DOHH2 (cell line): Measurements from ENCODE around the gene RAD17.
"Not testable (repeated sequence)": the region's sequence is repeated elsewhere in the genome, so short reads cannot be mapped to it uniquely, and the experiment has no call there.

ENCODE experiments used
- H3F3A ChIP-seq: fragments of 200-600 bp; sonication (generic), shearing (Covaris generic); 2 replicates; pipeline ENCODE4 v1.6.0; 2016; ENCODE audit warnings: antibody characterized with exemption, mild to moderate bottlenecking; ENCODE audit not compliant: control insufficient read depth, insufficient read depth
- H3K27ac ChIP-seq: fragments of 200-600 bp; sonication (generic); 2 replicates; pipeline ENCODE4 v1.5.1; 2014; ENCODE audit warnings: low read depth, mild to moderate bottlenecking, low read length, moderate library complexity
- H3K27me3 ChIP-seq: fragments of 200-600 bp; sonication (generic); 2 replicates; pipeline ENCODE4 v1.6.1; 2014; ENCODE audit warnings: mild to moderate bottlenecking, low read length, mixed read lengths; ENCODE audit not compliant: control insufficient read depth
- H3K36me3 ChIP-seq: fragments of 200-600 bp; sonication (generic); 2 replicates; pipeline ENCODE4 v1.6.1; 2014; ENCODE audit warnings: mild to moderate bottlenecking, low read length, moderate library complexity, mixed read lengths; ENCODE audit not compliant: control insufficient read depth
- H3K4me1 ChIP-seq: fragments of 200-600 bp; sonication (generic); 2 replicates; pipeline ENCODE4 v1.6.1; 2014; ENCODE audit warnings: mild to moderate bottlenecking, low read length, mixed read lengths; ENCODE audit not compliant: control insufficient read depth
- H3K4me2 ChIP-seq: fragments of 200-600 bp; sonication (generic); 2 replicates; pipeline ENCODE4 v1.6.0; 2014; ENCODE audit warnings: mild to moderate bottlenecking, low read length, moderate library complexity
- H3K4me3 ChIP-seq: fragments of 200-600 bp; sonication (generic); 2 replicates; pipeline ENCODE4 v1.5.1; 2014; ENCODE audit warnings: mild to moderate bottlenecking, low read length, mixed read lengths
- H3K79me2 ChIP-seq: fragments of 200-600 bp; sonication (generic); 2 replicates; pipeline ENCODE4 v1.6.1; 2014; ENCODE audit warnings: mild to moderate bottlenecking, low read length, mixed read lengths; ENCODE audit not compliant: control insufficient read depth
- H3K9me2 ChIP-seq: fragments of 200-600 bp; sonication (generic); replicated peaks from 2 replicates; pipeline ENCODE4 v1.6.1; 2014; ENCODE audit warnings: mild to moderate bottlenecking, low read length, mixed read lengths; ENCODE audit not compliant: control insufficient read depth
- H3K9me3 ChIP-seq: fragments of 200-600 bp; sonication (generic); 2 replicates; pipeline ENCODE4 v1.6.1; 2014; ENCODE audit warnings: antibody characterized with exemption, low read length, mixed read lengths; ENCODE audit not compliant: control insufficient read depth, insufficient read depth
- H4K20me1 ChIP-seq: fragments of 200-600 bp; sonication (generic); 2 replicates; pipeline ENCODE4 v1.6.0; 2014; ENCODE audit warnings: low read depth, mild to moderate bottlenecking, antibody characterized with exemption, low read length, moderate library complexity; ENCODE audit not compliant: control insufficient read depth, insufficient read depth
- CTCF ChIP-seq: fragments of 200-600 bp; sonication (generic); IDR thresholded peaks from one replicate; pipeline ENCODE4 v1.5.1; 2014; ENCODE audit warnings: antibody characterized with exemption, mild to moderate bottlenecking, low read depth, low read length; ENCODE audit not compliant: poor library complexity, severe bottlenecking
- EZH2phosphoT487 ChIP-seq: fragments of 200-600 bp; sonication (generic); IDR thresholded peaks from 2 replicates; pipeline ENCODE4 v1.6.1; 2017; ENCODE audit warnings: borderline replicate concordance, mild to moderate bottlenecking, antibody characterized with exemption, low read length, moderate library complexity, mixed read lengths

The RAD17 gene

GRCh38 chr5:69444127-69444754 is 74.6 kb downstream of the RAD17 start:
- H4K20me1 ChIP-seq: no peaks in the 10 kb centered on the region
- H3K4me1 ChIP-seq: no peaks in the 10 kb centered on the region
- H3K27me3 ChIP-seq: no peaks in the 10 kb centered on the region
- no peak overlapping the region for H3K4me2 ChIP-seq
- H3F3A ChIP-seq: no peaks in the 10 kb centered on the region
- no peaks in the 10 kb centered on the region for H3K79me2 ChIP-seq
- TF ChIP-seq CTCF: no peak
- TF ChIP-seq EZH2phosphoT487: no peak
- no peaks in the 10 kb centered on the region for H3K36me3 ChIP-seq
- no peaks in the 10 kb centered on the region for H3K9me3 ChIP-seq
- H3K4me3 ChIP-seq: no peak overlapping the region
- no peaks in the 10 kb centered on the region for H3K9me2 ChIP-seq
- no peak overlapping the region for H3K27ac ChIP-seq

GRCh38 chr5:69449511-69449910 is 79.9 kb downstream of the RAD17 start:
- H3K27me3 ChIP-seq: no peaks in the 10 kb centered on the region
- no peaks in the 10 kb centered on the region for H3K9me2 ChIP-seq
- H3K4me1 ChIP-seq: no peaks in the 10 kb centered on the region
- H3K36me3 ChIP-seq: no peaks in the 10 kb centered on the region
- no peak overlapping the region for H3K27ac ChIP-seq
- no peaks in the 10 kb centered on the region for H3K9me3 ChIP-seq
- H4K20me1 ChIP-seq: no peaks in the 10 kb centered on the region
- H3K79me2 ChIP-seq: no peaks in the 10 kb centered on the region
- no peaks in the 10 kb centered on the region for H3F3A ChIP-seq
- H3K4me3 ChIP-seq: no peak overlapping the region
- TF ChIP-seq CTCF: no peak
- no peak for TF ChIP-seq EZH2phosphoT487
- H3K4me2 ChIP-seq: no peak overlapping the region

GRCh38 chr5:69450116-69450515 is 80.5 kb downstream of the RAD17 start:
- Histone ChIP-seq H3K4me2 (no peak overlapping the region), H3K4me3 (no peak overlapping the region), H3K27ac (no peak overlapping the region), H3F3A (no peaks in the 10 kb centered on the region), H4K20me1 (no peaks in the 10 kb centered on the region), H3K9me3 (no peaks in the 10 kb centered on the region), H3K36me3 (no peaks in the 10 kb centered on the region), H3K79me2 (no peaks in the 10 kb centered on the region), H3K9me2 (no peaks in the 10 kb centered on the region), H3K4me1 (no peaks in the 10 kb centered on the region), H3K27me3 (no peaks in the 10 kb centered on the region)
- no peak for TF ChIP-seq EZH2phosphoT487
- TF ChIP-seq CTCF: no peak

GRCh38 chr5:69450527-69450926 is 80.9 kb downstream of the RAD17 start:
- H3F3A ChIP-seq, H4K20me1 ChIP-seq, H3K4me2 ChIP-seq, H3K4me1 ChIP-seq, H3K79me2 ChIP-seq, H3K9me3 ChIP-seq, H3K36me3 ChIP-seq, H3K9me2 ChIP-seq, H3K4me3 ChIP-seq, H3K27me3 ChIP-seq, H3K27ac ChIP-seq: not testable (repeated sequence)
